Hair follicular keratinocyte (primary cell): ENCODE results near the gene EFCAB12. TPM values are rescaled to one million over a fixed set of nuclear protein-coding genes. Genes with fewer than 3 reads are reported as not detected.

ENCODE experiments used
- total RNA-seq: library from RNA; depleted of rRNA; stranded (reverse); fragments of >200 nt; gene quantifications from 2 replicates; pipeline ENCODE4 v1.2.3, GENCODE V29; 2015

Gene EFCAB12
- total RNA-seq = not detected in 2 replicates

GRCh38 chr3:129428376-129429079 lies at the start of gene EFCAB12:
TSS of gene EFCAB12 (minus strand) at chr3:129428636. CDS start at chr3:129428488, 148 bp downstream.

GRCh38 chr3:129439817-129440617 lies 11.6 kb upstream of the EFCAB12 start, which contains the start of the genes IFT122 and MBD4:
TSS of gene IFT122 (plus strand) at chr3:129440224. CDS start at chr3:129440331, 107 bp downstream.
TSS of gene MBD4 (minus strand) at chr3:129439948. CDS start at chr3:129439833, 115 bp downstream.

Other genes with a start within 250 kb of the EFCAB12 start
- 275 and 331 TPM in 2 replicates for gene CNBP, start 244.7 kb downstream of the EFCAB12 start, total RNA-seq
- 143 and 155 TPM in 2 replicates for gene COPG1, start 179.0 kb downstream of the EFCAB12 start, total RNA-seq
- 45.1 and 50.8 TPM in 2 replicates for gene HMCES, start 149.8 kb downstream of the EFCAB12 start, total RNA-seq
- 18.1 and 22.7 TPM in 2 replicates for gene MBD4, start 11.3 kb upstream of the EFCAB12 start, total RNA-seq
- 10.5 and 11.5 TPM in 2 replicates for gene IFT122, start 11.6 kb upstream of the EFCAB12 start, total RNA-seq
- gene RHO, start 100.0 kb upstream of the EFCAB12 start, total RNA-seq = not detected in 2 replicates
- not detected in 2 replicates for gene H1-8, start 114.5 kb upstream of the EFCAB12 start, total RNA-seq
- 0.47 and 0.76 TPM in 2 replicates for gene PLXND1, start 178.0 kb upstream of the EFCAB12 start, total RNA-seq